GM19395 (cell line): ENCODE results near the gene SHANK3.

Experiments
- ATAC-seq: cut with Tn5 transposase; IDR thresholded peaks from one replicate; pipeline ENCODE4 v1.9.1; 2021; ENCODE audit warnings: mild to moderate bottlenecking, moderate library complexity; ENCODE audit not compliant: unreplicated experiment

SHANK3 gene

GRCh38 chr22:50711446-50712340 lies 39.1 kb downstream of the SHANK3 start:
- ATAC-seq = no peak

- no peak for ATAC-seq
Observed at GRCh38 chr22:50712341-50713007, 39.9 kb downstream of the SHANK3 start.

GRCh38 chr22:50713008-50713385 lies 40.4 kb downstream of the SHANK3 start:
- no peak for ATAC-seq

- no peak for ATAC-seq
Observed at GRCh38 chr22:50713571-50714056, 41.0 kb downstream of the SHANK3 start.

GRCh38 chr22:50714150-50714549 lies 41.5 kb downstream of the SHANK3 start:
- no peak for ATAC-seq

- no peak for ATAC-seq
Observed at GRCh38 chr22:50714631-50715179, 42.1 kb downstream of the SHANK3 start.

- no peak for ATAC-seq
Observed at GRCh38 chr22:50715250-50715649, 42.6 kb downstream of the SHANK3 start.

GRCh38 chr22:50715776-50716175 lies 43.2 kb downstream of the SHANK3 start:
- ATAC-seq = no peak

- ATAC-seq = no peak
Observed at GRCh38 chr22:50716290-50717024, 43.8 kb downstream of the SHANK3 start.

GRCh38 chr22:50717709-50718351 lies 45.2 kb downstream of the SHANK3 start:
- ATAC-seq = no peak

GRCh38 chr22:50718352-50718709 lies 45.7 kb downstream of the SHANK3 start:
- ATAC-seq = no peak

GRCh38 chr22:50719814-50720300 lies 47.2 kb downstream of the SHANK3 start:
- no peak for ATAC-seq

GRCh38 chr22:50720301-50721256 lies 48.0 kb downstream of the SHANK3 start:
- no peak for ATAC-seq

- ATAC-seq = no peak
Observed at GRCh38 chr22:50721257-50721844, 48.7 kb downstream of the SHANK3 start.

- ATAC-seq = no peak
Observed at GRCh38 chr22:50722048-50722701, 49.6 kb downstream of the SHANK3 start.
